Activated T-helper 9 cell treated with anti-CD3 and anti-CD28 coated beads, Interleukin-2, amount 50 U/mL, for 16 hours (primary cell): ENCODE results near the gene CYP4F8.
A peak's percentile ranks its signal among the peaks of the same experiment; 100 is the strongest.
"Not testable (repeated sequence)": the region's sequence is repeated elsewhere in the genome, so short reads cannot be mapped to it uniquely, and the experiment has no call there.

Experiments used
- DNase-seq: peaks from one replicate; pipeline ENCODE4 v3.0.0-alpha.2; 2020; ENCODE audit warnings: low read depth

The CYP4F8 gene, protein sequence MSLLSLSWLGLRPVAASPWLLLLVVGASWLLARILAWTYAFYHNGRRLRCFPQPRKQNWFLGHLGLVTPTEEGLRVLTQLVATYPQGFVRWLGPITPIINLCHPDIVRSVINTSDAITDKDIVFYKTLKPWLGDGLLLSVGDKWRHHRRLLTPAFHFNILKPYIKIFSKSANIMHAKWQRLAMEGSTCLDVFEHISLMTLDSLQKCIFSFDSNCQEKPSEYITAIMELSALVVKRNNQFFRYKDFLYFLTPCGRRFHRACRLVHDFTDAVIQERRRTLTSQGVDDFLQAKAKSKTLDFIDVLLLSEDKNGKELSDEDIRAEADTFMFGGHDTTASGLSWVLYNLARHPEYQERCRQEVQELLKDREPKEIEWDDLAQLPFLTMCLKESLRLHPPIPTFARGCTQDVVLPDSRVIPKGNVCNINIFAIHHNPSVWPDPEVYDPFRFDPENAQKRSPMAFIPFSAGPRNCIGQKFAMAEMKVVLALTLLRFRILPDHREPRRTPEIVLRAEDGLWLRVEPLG

DNA sequence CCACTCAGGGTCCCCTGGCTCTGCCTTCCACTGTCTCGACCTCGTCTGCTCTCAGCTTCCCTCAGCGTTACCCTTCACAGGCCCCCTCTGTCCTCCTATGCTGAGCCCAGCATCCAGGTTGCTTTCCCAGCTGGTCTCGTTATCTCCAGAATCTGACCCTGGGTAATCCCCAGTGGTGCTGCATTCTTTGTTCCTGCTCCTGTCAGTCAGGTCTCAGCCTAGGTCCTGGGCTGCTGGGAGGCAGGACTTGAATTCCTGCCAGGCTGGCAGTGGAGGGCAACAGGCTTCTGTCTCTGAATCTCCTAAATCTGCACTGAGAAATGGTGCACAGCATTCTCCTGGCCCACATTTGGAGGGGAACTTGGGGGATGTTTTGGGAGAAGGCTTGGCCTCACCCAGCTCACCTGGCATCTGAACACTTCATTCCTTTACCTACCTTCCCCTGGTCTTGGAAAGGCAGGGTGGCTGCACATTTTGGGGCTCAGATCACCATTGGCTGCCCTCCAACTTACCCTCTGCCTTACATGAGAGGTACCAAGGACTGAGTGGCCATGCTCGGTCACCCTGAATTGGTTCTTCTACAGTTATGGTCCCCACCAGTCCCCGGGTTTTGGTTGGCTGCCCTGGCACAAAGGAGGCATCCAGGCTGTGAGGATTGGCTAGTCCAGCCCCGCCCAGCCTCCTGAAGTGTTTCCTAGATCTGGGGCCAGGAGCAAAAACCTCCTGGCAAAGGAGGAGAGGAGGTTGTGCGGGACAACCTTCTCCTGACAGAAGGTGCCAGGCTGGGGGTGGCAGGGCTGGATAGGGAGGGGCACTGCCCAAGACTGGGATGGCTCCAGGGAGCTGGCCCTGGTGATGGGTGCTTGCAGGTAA is at the start of gene CYP4F8:
Gene CYP4F8, plus strand, starts transcription at position 712 of the 873 bp plus-strand sequence. CDS start 399 bp downstream, outside the sequence.
- no peak for DNase-seq

DNA sequence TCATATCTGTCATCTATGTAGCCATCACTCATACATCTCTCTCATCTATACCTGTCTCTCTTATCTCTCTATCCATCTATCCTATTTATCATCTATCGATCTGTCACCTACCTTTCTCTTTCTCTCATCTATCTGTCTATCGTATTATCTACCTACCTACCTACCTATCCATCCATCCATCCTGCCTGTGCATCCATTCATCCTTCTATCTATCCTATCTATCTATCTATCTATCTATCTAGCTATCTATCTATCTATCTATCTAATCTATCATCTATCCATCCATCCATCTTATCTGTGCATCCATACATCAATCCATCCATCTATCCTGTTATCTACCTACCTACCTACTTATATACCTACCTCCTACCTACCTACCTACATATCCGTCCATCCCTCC is 44.6 kb upstream of the CYP4F8 start:
- DNase-seq, result no peak

DNA sequence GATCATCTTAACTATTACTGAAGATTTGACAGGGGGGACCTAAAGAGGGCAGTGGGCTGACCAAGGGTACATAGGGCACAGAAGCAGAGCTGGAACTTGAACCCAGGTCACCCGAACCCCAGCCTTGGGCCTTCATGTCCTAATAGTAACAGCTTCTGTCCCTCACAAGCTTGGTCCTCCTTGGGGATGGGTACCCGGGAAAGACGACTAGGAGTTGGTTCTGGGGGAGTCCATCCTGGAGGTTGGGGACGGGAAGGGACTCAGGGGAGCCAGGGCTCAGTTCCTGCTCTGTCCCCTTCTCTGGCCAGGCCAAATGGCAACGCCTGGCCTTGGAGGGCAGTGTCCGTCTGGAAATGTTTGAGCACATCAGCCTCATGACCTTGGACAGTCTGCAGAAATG is 39.6 kb upstream of the CYP4F8 start:
- no peak for DNase-seq

DNA sequence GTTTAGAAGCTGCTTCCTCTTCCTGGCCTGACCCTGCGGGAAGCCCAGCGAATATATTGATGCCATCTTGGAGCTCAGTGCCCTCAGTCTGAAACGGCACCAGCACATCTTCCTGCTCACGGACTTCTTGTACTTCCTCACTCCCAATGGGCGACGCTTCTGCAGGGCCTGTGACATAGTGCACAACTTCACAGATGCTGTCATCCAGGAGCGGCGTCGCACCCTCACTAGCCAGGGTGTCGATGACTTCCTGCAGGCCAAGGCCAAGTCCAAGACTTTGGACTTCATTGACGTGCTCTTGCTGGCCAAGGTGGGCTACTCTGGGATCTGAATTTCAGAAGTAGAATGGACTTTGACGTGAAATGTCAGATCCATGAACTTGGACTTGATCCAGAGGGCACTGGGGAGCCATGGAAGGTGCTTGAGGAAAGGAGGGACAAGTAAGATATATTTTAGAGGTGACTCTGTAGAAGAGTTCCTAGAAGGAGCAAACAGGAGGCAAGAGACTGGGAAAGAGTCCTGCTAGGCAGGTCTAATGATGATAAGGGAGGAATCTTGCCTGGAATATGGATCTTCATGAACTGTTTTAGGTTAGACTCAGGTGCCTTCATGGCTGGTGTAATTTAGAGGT is 38.4 kb upstream of the CYP4F8 start:
- no peak for DNase-seq

DNA sequence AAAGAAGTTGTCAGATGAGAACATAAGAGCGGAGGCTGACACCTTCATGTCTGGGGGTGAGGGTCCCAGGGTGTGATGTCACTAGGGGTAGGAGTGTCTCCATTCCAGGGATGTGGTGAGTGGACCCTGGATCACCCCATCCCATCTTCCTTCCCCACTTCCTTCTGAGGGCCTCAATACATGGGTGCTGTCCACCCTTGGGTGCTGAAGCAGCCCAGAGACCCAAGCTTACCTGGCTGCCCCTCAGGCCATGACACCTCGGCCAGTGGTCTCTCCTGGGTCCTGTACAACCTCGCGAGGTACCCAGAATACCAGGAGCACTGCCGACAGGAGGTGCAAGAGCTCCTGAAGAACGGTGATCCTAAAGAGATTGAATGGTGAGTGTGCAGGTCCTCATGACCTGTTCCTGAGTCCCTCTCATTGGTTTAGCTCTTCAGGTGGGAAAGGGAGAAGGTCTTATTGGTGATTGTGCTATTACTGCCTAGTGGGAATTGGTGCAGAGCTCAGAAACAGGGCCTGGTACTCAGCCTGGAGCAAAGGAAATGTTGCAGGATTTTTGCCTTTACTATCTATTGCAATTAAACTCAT is 37.7 kb upstream of the CYP4F8 start:
- no peak for DNase-seq

DNA sequence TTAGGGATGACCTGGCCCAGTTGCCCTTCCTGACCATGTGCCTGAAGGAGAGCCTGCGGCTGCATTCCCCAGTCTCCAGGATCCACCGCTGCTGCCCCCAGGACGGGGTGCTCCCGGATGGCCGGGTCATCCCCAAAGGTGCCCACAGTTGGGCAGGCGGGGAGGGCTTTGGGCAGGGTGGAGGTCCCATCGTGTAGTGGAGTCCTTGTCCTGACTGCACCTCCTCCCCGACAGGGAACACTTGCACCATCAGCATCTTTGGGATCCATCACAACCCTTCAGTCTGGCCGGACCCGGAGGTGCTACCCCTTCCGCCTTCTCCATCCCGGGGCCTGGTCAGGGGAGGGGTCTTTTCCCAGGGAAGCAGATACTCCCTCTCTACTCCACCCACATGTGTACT is 31.7 kb upstream of the CYP4F8 start:
- no peak for DNase-seq

DNA sequence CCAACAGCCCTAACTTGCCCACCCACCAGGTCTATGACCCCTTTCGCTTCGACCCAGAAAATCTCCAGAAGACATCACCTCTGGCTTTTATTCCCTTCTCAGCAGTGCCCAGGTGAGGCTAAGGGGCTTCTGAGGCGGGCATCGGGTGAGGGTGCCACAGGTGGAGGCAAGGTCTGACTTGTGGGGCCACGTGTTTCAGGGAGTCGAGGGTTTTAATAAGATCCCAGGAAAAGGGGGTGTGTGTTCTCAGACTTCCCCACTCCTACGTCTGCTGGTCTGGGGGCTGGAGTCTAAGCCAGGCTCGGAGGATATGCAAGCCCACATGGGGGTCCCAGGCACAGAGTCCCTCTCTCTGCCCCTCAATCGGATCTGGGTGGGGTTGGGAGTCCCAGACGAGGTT is 30.9 kb upstream of the CYP4F8 start:
- DNase-seq, result no peak

DNA sequence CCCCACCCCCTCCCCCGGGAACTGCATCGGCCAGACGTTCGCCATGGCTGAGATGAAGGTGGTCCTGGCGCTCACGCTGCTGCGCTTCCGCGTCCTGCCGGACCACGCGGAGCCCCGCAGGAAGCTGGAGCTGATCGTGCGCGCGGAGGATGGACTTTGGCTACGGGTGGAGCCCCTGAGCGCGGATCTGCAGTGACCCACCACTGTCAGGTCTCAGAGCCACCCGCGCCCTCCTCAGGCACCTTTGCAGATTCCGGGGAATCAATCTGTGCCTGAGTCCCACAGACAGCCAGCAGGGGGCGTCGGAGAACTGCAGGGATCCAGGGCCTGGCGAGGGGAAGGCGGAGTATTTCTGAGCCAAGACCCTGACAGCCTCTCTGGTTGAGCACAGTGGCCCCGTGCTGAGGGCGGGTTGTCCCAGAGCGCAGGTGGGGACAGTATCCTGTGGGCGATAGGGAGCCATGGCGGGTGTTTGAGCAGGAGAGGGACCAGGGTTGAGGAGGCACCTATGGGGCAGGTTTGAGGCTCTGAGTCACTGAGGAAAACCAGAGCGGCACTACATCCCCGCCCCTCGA is 30.4 kb upstream of the CYP4F8 start:
- DNase-seq, result peak; percentile 72

DNA sequence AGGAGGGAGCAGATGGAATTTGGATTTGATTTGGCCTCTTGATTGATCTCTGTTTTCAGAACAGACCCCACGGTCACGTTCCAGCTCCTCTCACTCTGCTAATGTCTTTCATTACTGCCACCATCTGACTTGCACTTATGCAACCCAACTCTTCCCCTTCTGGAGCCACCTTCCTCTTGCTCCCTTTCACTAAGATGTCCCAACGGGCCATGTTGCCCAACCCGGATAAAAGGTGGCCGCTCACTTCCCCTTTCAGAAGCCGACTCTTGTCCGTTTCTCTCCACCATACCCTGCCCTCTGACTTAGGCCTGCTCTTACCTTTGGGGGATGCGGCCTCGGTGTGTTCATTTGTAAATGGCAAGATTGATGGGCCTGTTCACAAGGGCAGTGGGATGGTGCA is 27.4 kb upstream of the CYP4F8 start:
- no peak for DNase-seq

DNA sequence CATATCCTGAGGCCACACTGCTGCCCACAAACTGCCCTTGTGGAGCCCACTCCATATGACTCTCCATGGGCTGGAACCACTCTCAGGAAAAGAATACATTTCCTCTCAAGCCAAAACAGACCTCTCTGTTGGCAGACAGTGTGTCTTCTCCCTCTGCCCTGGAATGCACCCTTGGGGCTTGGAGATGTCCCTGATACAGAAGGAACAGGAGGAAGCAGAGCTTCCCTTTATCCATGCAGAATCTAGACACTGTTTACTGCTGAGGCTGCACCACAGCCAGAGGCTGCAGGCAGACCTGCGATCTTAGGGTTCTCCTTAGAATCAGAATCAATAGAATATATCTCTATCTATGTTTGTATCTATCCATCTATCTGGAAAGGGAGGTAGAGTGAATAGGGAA is 26.8 kb upstream of the CYP4F8 start:
- no peak for DNase-seq

DNA sequence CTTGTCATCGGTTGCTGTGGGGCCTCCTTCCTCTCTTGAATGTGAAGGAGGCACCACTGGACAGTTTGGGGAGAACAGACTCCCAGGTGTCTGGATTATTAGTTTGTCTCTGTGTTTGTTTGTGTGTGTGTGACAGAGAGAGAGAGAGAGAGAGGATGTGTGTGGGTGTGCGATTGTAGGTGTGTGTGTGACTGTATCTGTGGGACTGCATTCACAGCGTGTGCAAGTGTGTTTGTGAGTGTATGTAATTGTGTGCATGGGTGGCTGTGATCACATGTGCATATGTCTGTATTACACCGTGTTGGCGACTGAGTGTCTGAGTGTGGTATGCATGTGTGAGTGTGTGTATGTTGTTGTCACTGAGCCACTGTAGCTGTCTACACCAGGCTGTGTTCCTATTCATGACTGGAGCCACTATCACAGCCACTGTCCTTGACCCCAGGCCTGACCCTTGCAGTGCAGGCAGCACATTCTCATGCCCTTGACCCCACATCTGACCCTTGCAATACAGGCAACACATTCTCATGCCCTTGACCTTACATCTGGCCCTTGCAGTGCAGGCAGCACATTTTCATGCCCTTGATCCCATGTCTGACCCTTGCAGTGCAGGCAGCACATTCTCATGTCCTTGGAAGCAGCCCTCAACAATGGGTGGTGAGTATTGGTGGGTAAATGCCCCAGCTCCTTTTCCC is 25.1 kb upstream of the CYP4F8 start:
- DNase-seq, result no peak

DNA sequence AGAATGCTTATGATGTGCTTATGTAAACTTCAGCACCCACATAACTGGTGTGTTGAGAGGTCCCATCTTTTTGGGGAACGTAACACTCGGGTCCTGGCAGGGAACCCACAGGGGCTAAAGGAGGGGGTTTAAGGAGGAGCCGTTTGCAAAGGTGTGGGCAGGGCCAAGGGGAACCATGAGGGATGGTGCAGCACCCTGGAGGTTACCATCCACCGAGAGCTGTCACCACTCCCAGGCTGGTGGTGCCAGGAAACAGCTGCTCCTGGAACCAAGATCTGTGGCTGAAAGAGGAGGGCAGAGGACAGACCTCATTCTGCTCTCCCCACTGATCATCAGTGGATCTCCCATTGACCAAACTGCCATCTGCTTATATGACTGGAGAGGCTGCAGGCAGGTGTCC is 23.2 kb upstream of the CYP4F8 start:
- DNase-seq, result no peak

DNA sequence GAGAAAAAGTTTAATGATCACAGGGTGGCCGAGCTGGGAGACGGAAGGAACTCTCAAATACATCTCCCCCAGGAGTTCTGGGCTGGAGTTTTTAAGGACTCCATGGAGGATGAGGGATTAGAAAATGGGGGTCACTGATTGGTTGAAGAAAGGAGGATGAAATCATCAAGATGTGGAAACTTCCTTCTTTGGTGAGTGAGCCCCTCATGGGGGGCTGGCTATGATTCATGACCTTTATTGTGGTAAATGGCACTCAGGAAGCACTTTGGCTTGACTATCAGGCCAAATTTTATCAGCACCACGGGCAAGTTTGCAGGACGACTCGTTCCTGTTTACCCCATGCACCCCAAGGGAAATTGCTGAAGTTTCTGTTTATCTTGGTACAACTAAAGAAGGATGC is 22.5 kb upstream of the CYP4F8 start:
- DNase-seq, result not testable (repeated sequence)

DNA sequence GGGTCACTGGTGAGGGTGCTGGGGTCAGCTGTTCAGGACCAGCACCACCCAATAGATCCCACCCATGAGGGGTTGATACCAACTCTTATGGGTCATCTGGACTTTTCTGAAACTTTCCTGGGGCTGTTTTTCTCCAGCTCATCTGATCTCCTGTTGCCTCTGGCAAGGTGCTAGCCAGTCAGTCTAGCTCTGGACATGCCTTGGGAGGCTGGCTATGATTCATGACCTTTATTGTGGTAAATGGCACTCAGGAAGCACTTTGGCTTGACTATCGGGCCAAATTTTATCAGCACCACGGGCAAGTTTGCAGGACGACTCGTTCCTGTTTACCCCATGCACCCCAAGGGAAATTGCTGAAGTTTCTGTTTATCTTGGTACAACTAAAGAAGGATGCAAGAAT is 21.3 kb upstream of the CYP4F8 start:
- DNase-seq, result not testable (repeated sequence)

DNA sequence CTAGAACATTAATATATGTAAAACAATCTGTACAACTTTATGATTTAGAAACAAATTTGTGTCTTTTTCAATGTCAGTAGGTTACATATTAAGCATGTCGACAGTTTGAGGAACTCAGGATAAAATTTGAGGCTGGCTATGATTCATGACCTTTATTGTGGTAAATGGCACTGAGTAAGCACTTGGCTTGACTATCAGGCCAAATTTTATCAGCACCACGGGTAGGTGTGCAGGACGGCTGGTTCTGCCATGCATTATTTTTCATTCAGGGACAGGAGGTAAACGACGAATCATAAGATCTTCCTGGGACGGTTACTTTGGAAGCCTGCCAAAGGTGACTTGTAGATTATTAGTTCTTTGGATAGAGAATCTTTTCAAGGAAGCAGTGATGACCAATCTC is 19.9 kb upstream of the CYP4F8 start:
- no peak for DNase-seq

DNA sequence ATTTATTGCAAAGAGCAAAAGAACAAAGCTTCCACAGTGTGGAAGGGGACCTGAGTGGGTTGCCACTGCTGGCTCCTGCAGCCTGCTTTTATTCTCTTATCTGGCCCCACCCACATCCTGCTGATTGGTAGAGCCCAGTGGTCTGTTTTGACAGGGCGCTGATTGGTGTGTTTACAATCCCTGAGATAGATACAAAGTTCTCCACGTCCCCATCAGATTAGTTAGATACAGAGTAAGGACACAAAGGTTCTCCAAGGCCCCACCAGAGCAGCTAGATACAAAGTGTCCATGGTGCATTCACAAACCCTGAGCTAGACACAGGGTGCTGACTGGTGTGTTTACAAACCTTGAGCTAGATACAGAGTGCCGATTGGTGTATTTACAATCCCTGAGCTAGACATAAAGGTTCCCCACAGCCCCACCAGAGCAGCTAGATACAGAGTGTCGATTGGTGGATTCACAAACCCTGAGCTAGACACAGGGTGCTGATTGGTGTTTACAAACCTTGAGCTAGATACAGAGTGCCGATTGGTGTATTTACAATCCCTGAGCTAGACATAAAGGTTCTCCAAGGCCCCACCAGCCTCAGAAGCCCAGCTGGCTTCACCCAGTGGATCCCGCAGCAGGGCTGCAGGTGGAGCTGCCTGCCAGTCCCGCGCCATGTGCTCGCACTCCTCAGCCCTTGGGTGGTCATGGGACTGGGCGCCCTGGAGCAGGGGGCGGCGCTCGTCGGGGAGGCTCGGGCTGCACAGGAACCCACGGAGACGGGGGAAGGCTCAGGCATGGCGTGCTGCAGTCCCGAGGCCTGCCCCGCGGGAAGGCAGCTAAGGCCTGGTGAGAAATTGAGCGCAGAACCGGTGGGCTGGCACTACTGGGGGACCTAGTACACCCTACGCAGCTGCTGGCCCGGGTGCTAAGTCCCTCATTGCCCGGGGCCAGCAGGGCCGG is 6.8 kb upstream of the CYP4F8 start:
- DNase-seq, result not testable (repeated sequence)

DNA sequence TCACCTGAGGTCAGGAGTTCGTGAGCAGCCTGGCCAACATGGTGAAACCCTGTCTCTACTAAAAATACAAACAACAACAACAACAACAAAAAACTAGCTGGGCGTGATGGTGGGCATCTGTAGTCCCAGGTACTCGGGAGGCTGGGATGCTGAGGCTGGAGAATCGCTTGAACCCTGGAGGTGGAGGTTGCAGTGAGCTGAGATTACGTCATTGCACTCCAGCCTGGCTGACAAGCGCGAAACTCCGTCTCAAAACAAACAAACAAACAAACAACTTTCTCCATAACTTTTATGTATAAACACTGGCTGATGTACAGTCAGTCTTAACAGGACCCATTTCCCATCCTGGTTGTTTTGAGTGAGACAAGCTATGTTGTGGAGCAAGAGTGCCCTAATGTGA is 5.8 kb upstream of the CYP4F8 start:
- no peak for DNase-seq

DNA sequence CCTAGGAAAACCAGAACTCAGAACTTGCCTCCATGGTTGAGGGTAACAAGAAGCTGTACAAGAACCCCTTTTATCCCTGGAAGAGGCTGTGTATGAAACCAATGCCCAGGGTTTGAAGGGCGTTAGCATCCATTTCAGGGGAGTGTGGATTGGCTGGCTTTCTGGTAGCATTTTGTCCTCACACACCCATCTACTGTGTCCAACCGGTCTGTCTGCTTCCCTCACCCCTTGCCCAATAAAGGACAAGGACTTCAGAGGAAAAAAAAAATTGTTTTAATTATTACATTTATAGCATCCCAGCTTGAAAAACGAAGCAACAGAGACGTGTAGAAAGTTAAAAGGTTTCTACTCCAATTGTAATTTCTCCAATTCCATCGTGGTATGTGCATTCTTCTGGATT is 2.7 kb upstream of the CYP4F8 start:
- no peak for DNase-seq

DNA sequence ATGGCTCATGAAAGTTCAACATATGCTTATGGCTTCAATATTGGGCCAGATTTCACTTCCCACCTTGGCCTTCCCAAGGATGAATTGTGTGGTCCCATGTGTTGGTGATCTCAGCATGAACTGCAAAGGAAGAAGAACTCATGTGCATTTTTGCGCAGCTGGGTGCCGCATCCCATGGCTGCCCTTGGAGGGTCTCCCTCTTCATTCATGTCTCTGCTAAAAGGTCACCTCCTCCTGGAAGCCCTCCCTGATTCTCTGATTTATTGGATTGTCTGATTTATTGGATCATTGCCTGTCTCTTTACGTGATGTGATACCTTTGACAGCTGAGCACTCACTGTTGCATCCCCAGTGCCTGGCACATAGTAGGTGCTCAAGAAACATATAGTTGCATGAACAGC is 1.7 kb upstream of the CYP4F8 start:
- no peak for DNase-seq

DNA sequence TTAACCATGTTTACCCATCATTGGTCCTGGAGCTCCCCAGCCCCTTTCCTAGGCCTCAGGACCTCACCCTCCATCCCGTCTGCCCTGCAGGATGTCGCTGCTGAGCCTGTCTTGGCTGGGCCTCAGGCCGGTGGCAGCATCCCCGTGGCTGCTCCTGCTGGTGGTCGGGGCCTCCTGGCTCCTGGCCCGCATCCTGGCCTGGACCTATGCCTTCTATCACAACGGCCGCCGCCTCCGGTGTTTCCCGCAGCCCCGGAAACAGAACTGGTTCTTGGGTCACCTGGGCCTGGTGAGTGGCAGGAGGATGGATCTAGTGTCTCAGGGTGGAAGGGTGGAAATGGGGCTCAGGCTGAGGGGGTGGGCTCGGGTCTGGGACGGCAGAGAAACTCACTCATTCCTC is 508 bp downstream of the CYP4F8 start:
- no peak for DNase-seq
